HEK293 (cell line): ENCODE measurements around the gene S100A16.

Experiments used
- YY1 ChIP-seq: fragments of 450-650 bp; formaldehyde crosslinking; IDR thresholded peaks from 2 replicates; pipeline ENCODE4 v1.5.1; 2018; ENCODE audit warnings: missing biosample characterization, missing genetic modification characterization
- ZNF433 ChIP-seq: fragments of 450-650 bp; formaldehyde crosslinking; IDR thresholded peaks from 2 replicates; pipeline ENCODE4 v1.5.1; 2016; ENCODE audit warnings: missing biosample characterization, missing genetic modification characterization, low read depth
- ZNF510 ChIP-seq: fragments of 450-650 bp; formaldehyde crosslinking; IDR thresholded peaks from 2 replicates; pipeline ENCODE4 v1.5.1; 2018; ENCODE audit warnings: mild to moderate bottlenecking, missing genetic modification characterization, missing biosample characterization; ENCODE audit not compliant: insufficient replicate concordance
- ZNF677 ChIP-seq: fragments of 450-650 bp; IDR thresholded peaks from 2 replicates; pipeline ENCODE4 v1.5.0; 2018; ENCODE audit warnings: missing biosample characterization, mild to moderate bottlenecking, missing genetic modification characterization, moderate library complexity
- TF ChIP-seq, protein P1 (sequence below): fragments of 450-650 bp; formaldehyde crosslinking; IDR thresholded peaks from 2 replicates; pipeline ENCODE4 v1.5.1; 2016; ENCODE audit warnings: missing biosample characterization, missing genetic modification characterization
- TF ChIP-seq, protein P2 (sequence below): fragments of 450-650 bp; formaldehyde crosslinking; IDR thresholded peaks from 2 replicates; pipeline ENCODE4 v1.5.1; 2016; ENCODE audit warnings: missing biosample characterization, missing genetic modification characterization

DNA sequence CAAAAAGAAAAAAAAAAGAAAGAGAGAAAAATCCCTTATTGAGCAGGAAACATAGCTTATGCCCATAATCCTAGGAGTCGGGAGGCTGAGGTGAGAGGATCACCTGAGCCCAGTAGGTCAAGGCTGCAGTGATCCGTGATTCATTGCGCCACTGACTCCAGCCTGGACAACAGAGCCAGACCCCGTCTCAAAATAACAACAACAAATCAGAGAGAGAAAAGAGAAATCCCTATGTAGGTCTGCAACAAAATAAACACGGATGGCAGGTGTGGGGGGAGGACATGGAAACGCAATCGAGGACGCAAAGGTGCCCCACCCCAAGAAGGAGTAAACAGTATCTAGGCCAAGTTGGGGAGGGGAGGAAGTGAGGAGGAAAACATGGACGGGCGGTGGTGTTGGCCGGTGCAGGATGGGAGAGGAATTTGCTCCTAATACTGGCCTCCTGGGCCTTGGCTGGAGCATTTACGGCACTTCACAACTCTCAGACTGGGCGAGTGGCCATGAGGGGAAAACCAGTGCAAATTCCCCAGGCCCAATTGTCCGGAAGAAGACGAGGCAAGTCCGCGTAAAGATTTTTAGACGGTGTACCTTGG lies 20.3 kb upstream of the S100A16 start:
- TF ChIP-seq, protein P1, sequence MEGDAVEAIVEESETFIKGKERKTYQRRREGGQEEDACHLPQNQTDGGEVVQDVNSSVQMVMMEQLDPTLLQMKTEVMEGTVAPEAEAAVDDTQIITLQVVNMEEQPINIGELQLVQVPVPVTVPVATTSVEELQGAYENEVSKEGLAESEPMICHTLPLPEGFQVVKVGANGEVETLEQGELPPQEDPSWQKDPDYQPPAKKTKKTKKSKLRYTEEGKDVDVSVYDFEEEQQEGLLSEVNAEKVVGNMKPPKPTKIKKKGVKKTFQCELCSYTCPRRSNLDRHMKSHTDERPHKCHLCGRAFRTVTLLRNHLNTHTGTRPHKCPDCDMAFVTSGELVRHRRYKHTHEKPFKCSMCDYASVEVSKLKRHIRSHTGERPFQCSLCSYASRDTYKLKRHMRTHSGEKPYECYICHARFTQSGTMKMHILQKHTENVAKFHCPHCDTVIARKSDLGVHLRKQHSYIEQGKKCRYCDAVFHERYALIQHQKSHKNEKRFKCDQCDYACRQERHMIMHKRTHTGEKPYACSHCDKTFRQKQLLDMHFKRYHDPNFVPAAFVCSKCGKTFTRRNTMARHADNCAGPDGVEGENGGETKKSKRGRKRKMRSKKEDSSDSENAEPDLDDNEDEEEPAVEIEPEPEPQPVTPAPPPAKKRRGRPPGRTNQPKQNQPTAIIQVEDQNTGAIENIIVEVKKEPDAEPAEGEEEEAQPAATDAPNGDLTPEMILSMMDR (tag by site-specific recombination), result no peak
- TF ChIP-seq ZNF677 (no peak), ZNF433 (tag by site-specific recombination) (no peak), YY1 (tag by site-specific recombination) (no peak), ZNF510 (tag by site-specific recombination) (no peak)
- TF ChIP-seq, protein P2, sequence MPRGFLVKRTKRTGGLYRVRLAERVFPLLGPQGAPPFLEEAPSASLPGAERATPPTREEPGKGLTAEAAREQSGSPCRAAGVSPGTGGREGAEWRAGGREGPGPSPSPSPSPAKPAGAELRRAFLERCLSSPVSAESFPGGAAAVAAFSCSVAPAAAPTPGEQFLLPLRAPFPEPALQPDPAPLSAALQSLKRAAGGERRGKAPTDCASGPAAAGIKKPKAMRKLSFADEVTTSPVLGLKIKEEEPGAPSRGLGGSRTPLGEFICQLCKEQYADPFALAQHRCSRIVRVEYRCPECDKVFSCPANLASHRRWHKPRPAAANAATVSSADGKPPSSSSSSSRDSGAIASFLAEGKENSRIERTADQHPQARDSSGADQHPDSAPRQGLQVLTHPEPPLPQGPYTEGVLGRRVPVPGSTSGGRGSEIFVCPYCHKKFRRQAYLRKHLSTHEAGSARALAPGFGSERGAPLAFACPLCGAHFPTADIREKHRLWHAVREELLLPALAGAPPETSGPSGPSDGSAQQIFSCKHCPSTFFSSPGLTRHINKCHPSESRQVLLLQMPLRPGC (tag by site-specific recombination), result no peak
